Measurements from ENCODE around the gene CAMK1D. TPM values are rescaled to one million over a fixed set of nuclear protein-coding genes. Genes with fewer than 3 reads are reported as not detected.
A peak's percentile ranks its signal among the peaks of the same experiment; 100 is the strongest.

CAMK1D gene
- total RNA-seq, 1 donor from 2014 or later = 36.3 TPM

- Mint-ChIP-seq H3K27ac (ENCODE audit: unreplicated experiment) (peak overlapping the region; percentile 54), H3K4me1 (ENCODE audit: low read depth) (peaks cover 26% of the 10 kb centered on the region), H3K27me3 (ENCODE audit: low read depth) (no peaks in the 10 kb centered on the region), H3K9me3 (ENCODE audit: low read depth) (no peaks in the 10 kb centered on the region), H3K4me3 (ENCODE audit: unreplicated experiment) (no peak overlapping the region), H3K36me3 (ENCODE audit: low read depth) (peaks cover 19% of the 10 kb centered on the region)
- TF ChIP-seq CTCF (IDR thresholded peaks at IDR 0.05) = no peak
- DNase-seq (ENCODE audit: low spot score) = no peak
Observed at GRCh38 chr10:12812571-12812970, 463.2 kb downstream of the CAMK1D start.

- DNase-seq (ENCODE audit: low spot score) = no peak
- Mint-ChIP-seq H3K4me3 (ENCODE audit: unreplicated experiment) (no peak overlapping the region), H3K27ac (ENCODE audit: unreplicated experiment) (no peak overlapping the region), H3K4me1 (ENCODE audit: low read depth) (peaks cover 33% of the 10 kb centered on the region), H3K27me3 (ENCODE audit: low read depth) (no peaks in the 10 kb centered on the region), H3K9me3 (ENCODE audit: low read depth) (no peaks in the 10 kb centered on the region), H3K36me3 (ENCODE audit: low read depth) (peaks cover 18% of the 10 kb centered on the region)
- no peak for TF ChIP-seq CTCF (IDR thresholded peaks at IDR 0.05)
Observed at GRCh38 chr10:12814166-12814565, 464.8 kb downstream of the CAMK1D start.

- no peak for DNase-seq (ENCODE audit: low spot score)
- Mint-ChIP-seq H3K4me3 (ENCODE audit: unreplicated experiment) (peak overlapping the region; percentile 5), H3K27ac (ENCODE audit: unreplicated experiment) (peak overlapping the region; percentile 91), H3K4me1 (ENCODE audit: low read depth) (peaks cover 48% of the 10 kb centered on the region), H3K9me3 (ENCODE audit: low read depth) (no peaks in the 10 kb centered on the region), H3K27me3 (ENCODE audit: low read depth) (no peaks in the 10 kb centered on the region), H3K36me3 (ENCODE audit: low read depth) (peaks cover 20% of the 10 kb centered on the region)
- no peak for TF ChIP-seq CTCF (IDR thresholded peaks at IDR 0.05)
Observed at GRCh38 chr10:12819071-12819470, 469.7 kb downstream of the CAMK1D start.

DNA sequence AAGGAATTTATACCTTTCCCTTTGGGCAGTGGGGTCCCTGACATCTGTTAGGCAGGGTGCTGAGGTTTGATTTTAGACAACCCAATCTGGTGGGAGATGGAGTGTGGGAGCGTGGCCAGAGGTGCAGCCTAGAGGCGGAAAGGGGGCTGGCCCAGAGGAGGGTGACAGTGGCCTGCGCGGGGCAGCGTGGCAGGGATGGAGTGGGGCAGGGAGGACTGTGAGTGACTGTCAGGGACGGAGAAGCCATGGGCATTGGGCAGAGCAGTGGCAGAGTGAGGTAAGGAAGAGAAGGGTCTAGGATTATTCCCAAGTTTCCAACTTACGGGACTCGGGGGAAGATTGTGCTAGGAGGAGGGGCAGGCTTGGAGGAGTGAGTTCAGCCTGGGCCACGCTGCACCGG, 470.3 kb downstream of the CAMK1D start:
- Mint-ChIP-seq H3K36me3 (ENCODE audit: low read depth) (peaks cover 17% of the 10 kb centered on the region), H3K27me3 (ENCODE audit: low read depth) (no peaks in the 10 kb centered on the region)

GRCh38 chr10:12822126-12822892, 473.0 kb downstream of the CAMK1D start:
- Mint-ChIP-seq H3K36me3 (ENCODE audit: low read depth) (peaks cover 17% of the 10 kb centered on the region), H3K9me3 (ENCODE audit: low read depth) (no peaks in the 10 kb centered on the region), H3K4me1 (ENCODE audit: low read depth) (peaks cover 73% of the 10 kb centered on the region), H3K27ac (ENCODE audit: unreplicated experiment) (peak overlapping the region; percentile 82), H3K4me3 (ENCODE audit: unreplicated experiment) (no peak overlapping the region), H3K27me3 (ENCODE audit: low read depth) (no peaks in the 10 kb centered on the region)
- DNase-seq (ENCODE audit: low spot score) = no peak
- no peak for TF ChIP-seq CTCF (IDR thresholded peaks at IDR 0.05)

More for the DNA sequence above, 470.3 kb downstream of the CAMK1D start:
- TF ChIP-seq CTCF (IDR thresholded peaks at IDR 0.05) = no peak
- Mint-ChIP-seq H3K4me1 (ENCODE audit: low read depth) (peaks cover 54% of the 10 kb centered on the region), H3K4me3 (ENCODE audit: unreplicated experiment) (no peak overlapping the region), H3K9me3 (ENCODE audit: low read depth) (no peaks in the 10 kb centered on the region), H3K27ac (ENCODE audit: unreplicated experiment) (peak overlapping the region; percentile 91)
- DNase-seq (ENCODE audit: low spot score) = peak; percentile 65
